Tibial artery (tissue), 4 donors: Measurements from ENCODE around the gene KIF16B.

Experiments used
- DNase-seq, 2 donors: peaks; one replicate each; pipeline ENCODE4 v3.0.0-alpha.2; 2019
- H3K27ac ChIP-seq, 2 donors: fragments of 200-600 bp; sonication (generic) in 1 of 2; 1 replicate in 1 of 2; 2 replicates in 1 of 2; pipeline ENCODE4 v1.5.1; 2018 to 2019; ENCODE audit warnings: mild to moderate bottlenecking in 1 of 2
- H3K27me3 ChIP-seq, 2 donors: fragments of 200-600 bp; sonication (generic) in 1 of 2; one replicate each; pipeline versions ENCODE4 v1.5.1 to v1.6.0; 2016 to 2019
- H3K36me3 ChIP-seq, 3 donors: fragments of 200-600 bp; sonication (generic) in 2 of 3; one replicate each; pipeline ENCODE4 v1.5.1; 2016 to 2019; ENCODE audit warnings: mild to moderate bottlenecking in 2 of 3
- H3K4me1 ChIP-seq, 4 donors: fragments of 200-600 bp; sonication (generic) in 2 of 4; 1 replicate in 3 of 4; 2 replicates in 1 of 4; pipeline ENCODE4 v1.5.1; 2016 to 2019
- H3K4me3 ChIP-seq, 2 donors: fragments of 200-600 bp; sonication (generic) in 1 of 2; 1 replicate in 1 of 2; 2 replicates in 1 of 2; pipeline ENCODE4 v1.5.1; 2018 to 2019; ENCODE audit warnings: mild to moderate bottlenecking in 2 of 2
- H3K9me3 ChIP-seq, 3 donors: fragments of 200-600 bp; sonication (generic) in 1 of 3; one replicate each; pipeline ENCODE4 v1.5.1; 2016 to 2019
- CTCF ChIP-seq, 2 experiments: fragments of 200-600 bp in 1 of 2; fragments of 450-650 bp in 1 of 2; IDR thresholded peaks; one replicate each; pipeline ENCODE4 v1.5.1; 2017 to 2019; ENCODE audit warnings: antibody characterized with exemption in 2 of 2, mild to moderate bottlenecking in 1 of 2, moderate library complexity in 1 of 2
- intact Hi-C: fragments of 100-400 bp; cut with DNase I; formaldehyde crosslinking; loops from one replicate; pipeline ENCODE4 v1.15.0; 2023; ENCODE audit warnings: low total_unique reads

The KIF16B gene

GRCh38 chr20:16314320-16314719 is 258.9 kb downstream of the KIF16B start:
- peaks cover 0 to under 1% (median under 1%) of the 10 kb centered on the region in 4 donors for H3K4me1 ChIP-seq
- intact Hi-C loops = no loop called here
- TF ChIP-seq CTCF (IDR thresholded peaks at IDR 0.05) = no peak
- peaks cover 24 to 36% (median 34%) of the 10 kb centered on the region in 3 donors for H3K36me3 ChIP-seq
- no peak for DNase-seq
- no peak overlapping the region for H3K4me3 ChIP-seq
- no peaks in the 10 kb centered on the region for H3K27me3 ChIP-seq
- H3K27ac ChIP-seq = no peak overlapping the region
- H3K9me3 ChIP-seq = no peaks in the 10 kb centered on the region

GRCh38 chr20:16313917-16314316 is 259.3 kb downstream of the KIF16B start:
- DNase-seq = no peak
- Histone ChIP-seq H3K4me1 (peaks cover 0 to 4% (median 2%) of the 10 kb centered on the region in 4 donors), H3K4me3 (no peak overlapping the region), H3K27ac (no peak overlapping the region), H3K9me3 (no peaks in the 10 kb centered on the region), H3K36me3 (peaks cover 24 to 36% (median 34%) of the 10 kb centered on the region in 3 donors), H3K27me3 (no peaks in the 10 kb centered on the region)
- intact Hi-C loops = no loop called here
- no peak for TF ChIP-seq CTCF (IDR thresholded peaks at IDR 0.05)

GRCh38 chr20:16312998-16313397 is 260.2 kb downstream of the KIF16B start:
- intact Hi-C loops = no loop called here
- Histone ChIP-seq H3K27ac (no peak overlapping the region), H3K4me3 (no peak overlapping the region), H3K4me1 (peaks cover 0 to 7% (median 3%) of the 10 kb centered on the region in 4 donors), H3K36me3 (peaks cover 24 to 36% (median 31%) of the 10 kb centered on the region in 3 donors), H3K9me3 (no peaks in the 10 kb centered on the region), H3K27me3 (no peaks in the 10 kb centered on the region)
- DNase-seq = no peak
- no peak for TF ChIP-seq CTCF (IDR thresholded peaks at IDR 0.05)

- H3K9me3 ChIP-seq = no peaks in the 10 kb centered on the region
- intact Hi-C loops = no loop called here
- peaks cover 0 to 7% (median 3%) of the 10 kb centered on the region in 4 donors for H3K4me1 ChIP-seq
- no peaks in the 10 kb centered on the region for H3K27me3 ChIP-seq
- H3K36me3 ChIP-seq = peaks cover 24 to 36% (median 28%) of the 10 kb centered on the region in 3 donors
- TF ChIP-seq CTCF (IDR thresholded peaks at IDR 0.05) = no peak
- DNase-seq = no peak
- H3K4me3 ChIP-seq = no peak overlapping the region
- no peak overlapping the region for H3K27ac ChIP-seq
Observed at GRCh38 chr20:16311756-16312155, 261.5 kb downstream of the KIF16B start.

- H3K4me3 ChIP-seq = no peak overlapping the region
- peaks cover 0 to 4% (median 1%) of the 10 kb centered on the region in 3 donors for H3K9me3 ChIP-seq
- no peak overlapping the region for H3K27ac ChIP-seq
- peaks cover 0 to 7% (median 3%) of the 10 kb centered on the region in 4 donors for H3K4me1 ChIP-seq
- intact Hi-C loops = no loop called here
- TF ChIP-seq CTCF (IDR thresholded peaks at IDR 0.05) = no peak
- peaks cover 13 to 29% (median 26%) of the 10 kb centered on the region in 3 donors for H3K36me3 ChIP-seq
- DNase-seq = no peak
- H3K27me3 ChIP-seq = no peaks in the 10 kb centered on the region
Observed at GRCh38 chr20:16308754-16309153, 264.5 kb downstream of the KIF16B start.

GRCh38 chr20:16302818-16303217 is 270.4 kb downstream of the KIF16B start:
- peaks cover 0 to 27% (median 10%) of the 10 kb centered on the region in 3 donors for H3K9me3 ChIP-seq
- no peak for TF ChIP-seq CTCF (IDR thresholded peaks at IDR 0.05)
- H3K4me3 ChIP-seq = no peak overlapping the region
- DNase-seq = no peak
- intact Hi-C loops = no loop called here
- H3K27me3 ChIP-seq = no peaks in the 10 kb centered on the region
- H3K27ac ChIP-seq = no peak overlapping the region
- H3K4me1 ChIP-seq = no peaks in the 10 kb centered on the region
- peaks cover 0 to 22% (median 12%) of the 10 kb centered on the region in 3 donors for H3K36me3 ChIP-seq
